GM12872 (cell line): ENCODE measurements around the gene STK38L.

ENCODE experiments used
- CTCF ChIP-seq: IDR thresholded peaks from 3 replicates; pipeline ENCODE4 v1.5.1; 2011; ENCODE audit warnings: low read depth, mild to moderate bottlenecking, low read length, moderate library complexity; ENCODE audit not compliant: insufficient read depth

Gene STK38L

GRCh38 chr12:27282754-27283153, 38.7 kb downstream of the STK38L start:
- TF ChIP-seq CTCF: no peak

GRCh38 chr12:27284021-27284420, 39.9 kb downstream of the STK38L start:
- no peak for TF ChIP-seq CTCF

GRCh38 chr12:27284751-27285150, 40.7 kb downstream of the STK38L start:
- TF ChIP-seq CTCF: no peak

GRCh38 chr12:27285403-27285802, 41.3 kb downstream of the STK38L start:
- TF ChIP-seq CTCF: no peak

- no peak for TF ChIP-seq CTCF
These were observed 45.3 kb downstream of the STK38L start for GRCh38 chr12:27289414-27289813.

GRCh38 chr12:27290501-27291168, 46.5 kb downstream of the STK38L start:
- no peak for TF ChIP-seq CTCF

GRCh38 chr12:27291862-27292261, 47.8 kb downstream of the STK38L start:
- TF ChIP-seq CTCF: no peak
